ENCODE results near the gene MDP1. TPM values are rescaled to one million over a fixed set of nuclear protein-coding genes. Genes with fewer than 3 reads are reported as not detected.

Gene MDP1
- total RNA-seq, 1 experiment from 2014 or later = 12.6 TPM

GRCh38 chr14:24235804-24236688, 20.2 kb upstream of the MDP1 start:
- POLR2A ChIA-PET = no interaction called here
- no peak for ATAC-seq

More at GRCh38 chr14:24235804-24236688, 20.2 kb upstream of the MDP1 start:
- TF ChIP-seq ZNF232 (CRISPR knock-in tag; IDR thresholded peaks at IDR 0.05) (no peak), ZNF263 (CRISPR knock-in tag; IDR thresholded peaks at IDR 0.05; ENCODE audit: low read depth) (no peak), ZNF281 (CRISPR knock-in tag; IDR thresholded peaks at IDR 0.05) (no peak), CBFB (CRISPR knock-in tag; IDR thresholded peaks at IDR 0.05; ENCODE audit: low read depth) (no peak), NR3C1 (CRISPR knock-in tag; conservative IDR thresholded peaks at IDR 0.05; ENCODE audit: low read depth) (no peak), ZNF416 (CRISPR knock-in tag; IDR thresholded peaks at IDR 0.05) (no peak), AFF4 (CRISPR knock-in tag; IDR thresholded peaks at IDR 0.05; ENCODE audit: borderline replicate concordance) (no peak), ZNF396 (CRISPR knock-in tag; IDR thresholded peaks at IDR 0.05; ENCODE audit: borderline replicate concordance) (no peak), RORB (CRISPR knock-in tag; IDR thresholded peaks at IDR 0.05) (no peak), SMAD3 (CRISPR knock-in tag; IDR thresholded peaks at IDR 0.05; ENCODE audit: borderline replicate concordance) (no peak), USF2 (CRISPR knock-in tag; IDR thresholded peaks at IDR 0.05) (no peak), ATF6 (CRISPR knock-in tag; IDR thresholded peaks at IDR 0.05) (no peak), GRHL2 (CRISPR knock-in tag; IDR thresholded peaks at IDR 0.05; ENCODE audit: insufficient replicate concordance, severe bottlenecking) (no peak), ZNF219 (CRISPR knock-in tag; IDR thresholded peaks at IDR 0.05; ENCODE audit: borderline replicate concordance) (no peak), TP53 (CRISPR knock-in tag; IDR thresholded peaks at IDR 0.05) (no peak)
- TF ChIP-seq, protein P1, sequence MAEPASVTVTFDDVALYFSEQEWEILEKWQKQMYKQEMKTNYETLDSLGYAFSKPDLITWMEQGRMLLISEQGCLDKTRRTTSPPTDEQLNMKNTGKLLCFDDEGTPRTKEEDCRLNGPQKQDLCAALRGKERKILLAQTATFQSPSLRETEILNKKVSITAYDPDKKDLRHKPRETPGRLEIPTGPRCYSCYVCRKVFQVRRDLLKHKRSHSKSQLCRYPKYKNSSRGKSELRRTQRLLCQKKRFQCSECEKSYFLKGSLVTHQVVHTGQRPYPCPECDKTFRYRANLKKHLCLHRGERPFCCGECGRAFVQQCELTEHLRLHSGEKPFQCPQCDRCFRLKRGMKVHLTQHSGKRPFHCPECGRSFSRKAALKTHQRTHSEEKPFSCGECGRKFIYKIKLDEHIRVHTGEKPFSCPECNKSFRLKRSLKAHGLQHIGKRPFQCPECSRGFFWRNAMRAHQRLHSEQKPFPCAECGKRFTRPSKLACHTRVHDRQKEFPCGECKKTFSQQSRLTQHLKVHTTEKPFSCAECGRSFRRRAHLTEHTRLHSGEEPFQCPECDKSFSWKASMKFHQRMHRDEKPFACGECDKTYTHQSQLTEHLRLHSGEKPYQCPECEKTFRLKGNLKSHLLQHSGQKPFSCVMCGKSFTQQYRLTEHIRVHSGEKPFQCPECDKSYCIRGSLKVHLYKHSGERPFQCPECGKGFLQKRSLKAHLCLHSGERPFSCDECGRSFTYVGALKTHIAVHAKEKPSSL (CRISPR knock-in tag; conservative IDR thresholded peaks at IDR 0.05) = no peak
- TF ChIP-seq, protein P2, sequence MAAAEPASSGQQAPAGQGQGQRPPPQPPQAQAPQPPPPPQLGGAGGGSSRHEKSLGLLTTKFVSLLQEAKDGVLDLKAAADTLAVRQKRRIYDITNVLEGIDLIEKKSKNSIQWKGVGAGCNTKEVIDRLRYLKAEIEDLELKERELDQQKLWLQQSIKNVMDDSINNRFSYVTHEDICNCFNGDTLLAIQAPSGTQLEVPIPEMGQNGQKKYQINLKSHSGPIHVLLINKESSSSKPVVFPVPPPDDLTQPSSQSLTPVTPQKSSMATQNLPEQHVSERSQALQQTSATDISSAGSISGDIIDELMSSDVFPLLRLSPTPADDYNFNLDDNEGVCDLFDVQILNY (CRISPR knock-in tag; IDR thresholded peaks at IDR 0.05) = no peak
- TF ChIP-seq, protein P3, sequence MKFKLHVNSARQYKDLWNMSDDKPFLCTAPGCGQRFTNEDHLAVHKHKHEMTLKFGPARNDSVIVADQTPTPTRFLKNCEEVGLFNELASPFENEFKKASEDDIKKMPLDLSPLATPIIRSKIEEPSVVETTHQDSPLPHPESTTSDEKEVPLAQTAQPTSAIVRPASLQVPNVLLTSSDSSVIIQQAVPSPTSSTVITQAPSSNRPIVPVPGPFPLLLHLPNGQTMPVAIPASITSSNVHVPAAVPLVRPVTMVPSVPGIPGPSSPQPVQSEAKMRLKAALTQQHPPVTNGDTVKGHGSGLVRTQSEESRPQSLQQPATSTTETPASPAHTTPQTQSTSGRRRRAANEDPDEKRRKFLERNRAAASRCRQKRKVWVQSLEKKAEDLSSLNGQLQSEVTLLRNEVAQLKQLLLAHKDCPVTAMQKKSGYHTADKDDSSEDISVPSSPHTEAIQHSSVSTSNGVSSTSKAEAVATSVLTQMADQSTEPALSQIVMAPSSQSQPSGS (CRISPR knock-in tag; IDR thresholded peaks at IDR 0.05; ENCODE audit: borderline replicate concordance, low read depth) = no peak
- Mint-ChIP-seq H3K27me3 (ENCODE audit: low read depth) (no peaks in the 10 kb centered on the region), H3K9me3 (no peaks in the 10 kb centered on the region), H3K36me3 (peaks cover 55% of the 10 kb centered on the region), H3K4me3 (no peak overlapping the region), H3K4me1 (peaks cover 23% of the 10 kb centered on the region), H3K27ac (no peak overlapping the region)
- no peak for DNase-seq (ENCODE audit: low spot score)
- CTCF ChIA-PET = no interaction called here

Data from WTC11 (cell line).